ENCODE results near the gene SF3B2.
A peak's percentile ranks its signal among the peaks of the same experiment; 100 is the strongest.

The SF3B2 gene

GRCh38 chr11:66050581-66051231 is 1.5 kb upstream of the SF3B2 start:
- DNase-seq (ENCODE audit: low spot score), result peak; percentile 30

- no peak for DNase-seq (ENCODE audit: low spot score)
Measured at GRCh38 chr11:66051371-66051765, 796 bp upstream of the SF3B2 start.

- no peak for DNase-seq (ENCODE audit: low spot score)
Measured at GRCh38 chr11:66052664-66052982, 459 bp downstream of the SF3B2 start.

DNA sequence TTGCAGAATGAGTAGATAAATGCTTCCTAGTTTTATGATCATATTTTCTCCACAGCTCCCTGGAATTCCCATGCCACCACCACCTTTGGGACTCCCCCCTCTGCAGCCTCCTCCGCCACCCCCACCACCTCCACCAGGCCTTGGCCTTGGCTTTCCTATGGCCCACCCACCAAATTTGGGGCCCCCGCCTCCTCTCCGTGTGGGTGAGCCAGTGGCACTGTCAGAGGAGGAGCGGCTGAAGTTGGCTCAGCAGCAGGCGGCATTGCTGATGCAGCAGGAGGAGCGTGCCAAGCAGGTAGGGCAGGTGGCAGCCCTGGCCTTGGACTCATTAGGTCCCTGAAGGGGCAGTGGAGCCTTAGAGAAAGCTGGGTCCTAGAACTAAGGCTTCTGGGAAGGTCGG is 2.9 kb downstream of the SF3B2 start:
- no peak for DNase-seq (ENCODE audit: low spot score)

- DNase-seq (ENCODE audit: low spot score), result no peak
Measured at GRCh38 chr11:66056501-66056900, 4.3 kb downstream of the SF3B2 start.

DNA sequence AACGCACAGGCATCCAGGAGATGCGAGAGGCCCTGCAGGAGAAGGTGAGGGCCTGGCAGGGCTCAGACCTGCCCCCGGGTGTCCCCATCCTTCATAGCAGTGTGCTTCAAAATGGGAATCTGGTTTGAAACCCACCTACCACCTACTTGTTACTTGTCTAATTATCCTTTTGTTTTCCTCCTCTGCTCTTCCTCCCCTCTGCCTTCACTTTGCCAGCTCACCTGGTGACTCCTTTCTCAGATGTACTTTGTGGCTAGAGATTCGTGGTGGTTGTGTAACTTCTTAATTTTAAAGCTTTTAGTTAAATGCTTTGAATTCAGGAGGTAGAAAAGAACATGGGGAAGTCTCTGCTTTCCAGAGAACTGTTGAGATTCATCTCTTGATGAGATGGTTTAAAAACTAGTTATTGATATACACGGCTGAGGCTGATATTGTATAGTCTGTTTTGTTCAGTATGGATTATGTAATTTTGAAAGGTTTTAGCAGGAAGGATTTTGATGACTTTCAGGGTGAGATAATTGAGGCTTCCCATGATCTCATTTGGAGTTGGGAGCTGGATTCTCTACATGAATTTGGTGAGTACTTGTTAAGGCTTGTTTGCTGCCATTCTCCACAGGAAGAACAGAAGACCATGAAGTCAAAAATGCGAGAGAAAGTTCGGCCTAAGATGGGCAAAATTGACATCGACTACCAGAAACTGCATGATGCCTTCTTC is 8.0 kb downstream of the SF3B2 start:
- no peak for DNase-seq (ENCODE audit: low spot score)

GRCh38 chr11:66061268-66061667 is 9.1 kb downstream of the SF3B2 start:
- DNase-seq (ENCODE audit: low spot score), result peak; percentile 37

DNA sequence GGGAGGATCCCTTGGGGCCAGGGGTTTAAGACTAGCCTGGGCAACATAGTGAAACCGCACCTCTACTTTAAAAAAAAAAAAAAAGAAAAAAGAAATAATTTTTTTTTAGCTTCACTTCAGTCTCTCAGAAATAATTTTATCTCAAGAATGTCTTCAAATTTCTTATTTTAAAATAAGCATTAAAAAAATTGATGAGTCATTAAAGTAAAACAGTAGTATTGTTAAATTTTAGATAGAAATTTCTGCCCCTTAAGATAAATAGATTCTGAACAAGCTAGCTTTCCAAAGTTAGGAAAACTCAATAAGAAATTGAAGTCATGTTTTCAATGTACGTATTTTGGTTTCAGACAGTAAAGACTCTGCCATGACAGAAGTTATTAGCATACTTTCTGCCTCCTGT is 10.2 kb downstream of the SF3B2 start:
- DNase-seq (ENCODE audit: low spot score), result no peak

DNA sequence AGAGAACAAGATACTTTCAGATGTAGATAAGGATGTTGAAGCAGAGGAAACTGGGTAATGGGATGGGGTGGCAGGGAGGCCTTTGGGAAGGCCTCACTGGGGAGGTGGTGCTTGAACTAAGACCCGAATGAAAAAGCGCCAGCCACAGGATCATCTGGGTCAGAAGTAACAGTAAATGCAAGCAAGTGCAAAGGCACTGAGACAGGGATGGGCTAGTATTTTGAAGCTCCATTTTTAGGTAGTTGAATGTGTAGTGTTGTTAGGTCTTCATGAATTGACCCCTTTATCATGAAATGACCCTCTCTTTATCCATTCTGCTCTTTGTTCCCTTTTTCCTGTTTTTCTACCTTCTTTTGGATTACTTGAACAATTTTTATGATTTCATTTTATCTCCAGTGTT is 11.7 kb downstream of the SF3B2 start:
- DNase-seq (ENCODE audit: low spot score), result no peak

DNA sequence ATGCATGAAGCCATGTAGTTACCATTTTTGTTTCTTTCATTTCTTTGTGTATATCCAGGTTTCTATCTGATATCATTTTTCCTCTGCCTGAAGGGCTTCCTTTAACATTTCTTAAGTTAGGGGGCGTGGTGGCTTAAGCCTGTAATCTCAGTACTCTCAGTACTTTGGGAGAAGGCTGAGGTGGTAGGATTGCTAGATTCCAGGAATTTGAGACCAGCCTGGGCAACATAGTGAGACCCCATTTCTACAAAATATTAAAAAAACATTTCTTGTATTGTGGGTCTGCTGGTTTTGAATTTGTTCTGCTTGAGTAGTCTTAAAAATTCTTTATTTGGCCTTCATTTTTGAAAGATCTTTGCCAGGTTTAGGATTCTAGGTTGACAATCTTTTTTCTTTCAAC is 12.4 kb downstream of the SF3B2 start:
- DNase-seq (ENCODE audit: low spot score), result no peak

GRCh38 chr11:66066751-66067150 is 14.6 kb downstream of the SF3B2 start:
- DNase-seq (ENCODE audit: low spot score), result no peak

DNA sequence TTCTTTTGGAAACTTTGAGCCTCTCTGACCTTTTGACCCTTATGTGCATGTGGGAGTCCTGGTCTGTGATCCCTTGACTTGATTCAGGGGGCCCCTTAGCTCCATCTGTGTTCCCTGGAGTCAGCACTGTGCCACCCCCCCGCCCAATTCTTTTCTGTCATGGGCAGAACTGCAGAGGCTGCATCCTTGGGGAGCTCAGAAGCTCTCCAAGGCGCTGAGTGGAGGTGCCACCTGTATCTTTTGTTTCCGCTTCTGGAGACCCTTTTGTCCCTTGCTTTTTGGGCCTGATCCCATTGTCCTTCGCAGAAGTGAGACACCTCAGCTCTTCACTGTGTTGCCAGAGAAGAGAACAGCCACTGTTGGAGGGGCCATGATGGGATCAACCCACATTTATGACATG is 15.5 kb downstream of the SF3B2 start:
- DNase-seq (ENCODE audit: low spot score), result no peak

DNA sequence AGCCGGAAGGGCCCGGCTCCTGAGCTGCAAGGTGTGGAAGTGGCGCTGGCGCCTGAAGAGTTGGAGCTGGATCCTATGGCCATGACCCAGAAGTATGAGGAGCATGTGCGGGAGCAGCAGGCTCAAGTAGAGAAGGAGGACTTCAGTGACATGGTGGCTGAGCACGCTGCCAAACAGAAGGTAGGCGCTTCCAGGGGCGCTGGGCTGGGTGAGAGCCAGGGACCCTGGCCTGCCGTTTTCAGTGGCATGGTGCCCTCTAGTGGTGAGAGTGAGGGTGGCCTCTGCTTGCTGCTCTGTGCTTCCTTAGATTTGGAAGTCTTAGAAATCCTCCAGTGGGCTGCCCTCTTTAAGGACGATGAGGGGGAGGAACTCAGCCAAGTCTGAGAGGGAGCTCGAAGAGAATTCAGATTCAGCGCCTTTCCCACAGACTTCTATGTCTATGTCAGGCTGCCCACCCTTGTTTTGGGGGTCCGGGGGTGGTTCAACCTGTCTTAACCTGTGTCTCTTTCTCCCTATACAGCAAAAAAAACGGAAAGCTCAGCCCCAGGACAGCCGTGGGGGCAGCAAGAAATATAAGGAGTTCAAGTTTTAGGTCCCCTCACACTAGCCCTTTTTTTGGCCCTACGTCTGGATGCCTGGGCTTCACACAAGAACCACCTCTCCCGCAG is 16.1 kb downstream of the SF3B2 start:
- DNase-seq (ENCODE audit: low spot score), result peak; percentile 75

DNA sequence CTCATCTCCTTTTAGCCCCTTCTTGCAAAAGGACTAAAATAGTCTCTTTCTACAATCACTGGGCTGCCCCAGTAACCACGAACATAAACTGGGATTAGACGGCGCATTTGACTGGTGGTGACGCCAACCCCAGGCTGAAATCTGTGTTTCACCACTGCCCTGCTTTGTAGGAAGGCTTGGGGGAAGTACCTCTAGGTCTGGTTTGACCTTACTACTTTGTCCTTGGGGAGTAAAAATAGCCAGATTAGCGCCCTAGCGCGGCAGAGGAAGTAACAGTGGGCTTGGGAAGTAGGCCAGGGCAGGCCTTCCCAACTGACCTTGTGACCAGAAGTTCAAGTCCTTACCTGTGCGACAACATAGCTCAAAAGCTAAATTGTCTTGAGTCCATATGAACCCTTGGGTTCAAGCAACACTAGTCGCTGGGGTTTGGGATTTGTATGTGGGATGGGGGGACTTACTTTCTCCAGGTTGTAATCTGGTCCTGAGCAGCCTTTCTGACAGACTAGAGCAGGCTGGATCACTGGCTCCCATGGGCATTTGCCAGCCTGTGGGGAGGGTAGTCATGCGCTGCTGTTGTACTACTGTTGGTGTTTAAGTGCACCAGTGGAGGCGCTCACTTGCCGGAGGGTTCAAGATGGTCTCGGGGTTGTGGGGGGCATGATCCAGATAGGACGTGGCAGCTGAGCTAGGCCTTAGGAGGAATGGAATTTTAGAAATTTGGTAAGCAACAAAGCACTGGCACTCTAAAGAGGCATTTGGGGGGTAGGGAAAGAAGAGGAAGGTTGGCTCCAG is 17.0 kb downstream of the SF3B2 start:
- DNase-seq (ENCODE audit: low spot score), result peak; percentile 51

- DNase-seq (ENCODE audit: low spot score), result peak; percentile 71
Measured at GRCh38 chr11:66069715-66070603, 17.8 kb downstream of the SF3B2 start, which contains the start of gene PACS1. Gene PACS1 (plus strand): TSS chr11:66070272. CDS start chr11:66070487, 215 bp downstream.

- peak; percentile 51 for DNase-seq (ENCODE audit: low spot score)
Measured at GRCh38 chr11:66070604-66071380, 18.6 kb downstream of the SF3B2 start.

- peak; percentile 25 for DNase-seq (ENCODE audit: low spot score)
Measured at GRCh38 chr11:66071381-66071801, 19.2 kb downstream of the SF3B2 start.

GRCh38 chr11:66072081-66072480 is 19.9 kb downstream of the SF3B2 start:
- DNase-seq (ENCODE audit: low spot score), result peak; percentile 18

DNA sequence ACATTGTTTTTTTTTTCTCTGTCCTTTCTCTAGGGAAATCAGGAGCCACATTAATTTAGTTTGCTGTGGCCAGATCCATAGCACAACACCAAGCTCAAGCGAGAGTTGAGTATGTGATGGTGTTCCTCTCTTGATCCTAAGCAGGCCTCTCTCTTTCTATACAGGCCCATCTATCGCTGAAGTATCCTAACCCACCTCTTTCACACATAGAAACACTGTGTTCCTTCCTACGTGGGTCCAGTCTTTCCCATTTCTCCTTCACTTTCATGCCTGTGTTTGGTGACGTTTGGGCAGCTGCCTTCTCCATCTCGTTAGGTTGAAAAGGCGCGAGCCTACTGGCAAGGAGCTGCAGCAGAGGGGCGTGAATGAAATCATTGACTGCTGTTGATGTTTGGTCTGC is 20.4 kb downstream of the SF3B2 start:
- DNase-seq (ENCODE audit: low spot score), result no peak

GRCh38 chr11:66073669-66074068 is 21.5 kb downstream of the SF3B2 start:
- no peak for DNase-seq (ENCODE audit: low spot score)

DNA sequence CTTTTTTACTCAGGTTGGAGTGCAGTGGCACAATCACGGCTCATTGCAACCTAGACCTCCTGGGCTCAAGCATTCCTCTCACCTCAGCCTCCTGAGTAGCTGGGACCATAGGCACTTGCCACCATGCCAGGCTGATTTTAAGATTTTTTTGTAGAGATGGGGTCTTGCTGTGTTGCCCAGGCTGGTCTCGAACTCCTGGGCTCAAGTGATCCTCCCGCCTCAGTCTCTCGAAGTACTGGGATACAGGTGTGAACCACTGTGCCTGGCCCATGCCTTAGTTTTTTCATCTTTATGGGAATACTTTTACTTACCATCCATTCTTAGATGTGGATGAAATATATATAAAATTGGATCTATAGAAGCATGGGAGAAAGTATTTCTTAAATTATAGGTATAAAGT is 23.1 kb downstream of the SF3B2 start:
- DNase-seq (ENCODE audit: low spot score), result no peak
